ENCODE measurements around the gene KRT10. TPM values are rescaled to one million over a fixed set of nuclear protein-coding genes. Genes with fewer than 3 reads are reported as not detected.
"Not testable (repeated sequence)": the region's sequence is repeated elsewhere in the genome, so short reads cannot be mapped to it uniquely, and the experiment has no call there.

The KRT10 gene
- total RNA-seq, 1 experiment from 2014 or later = 28.4 TPM

- Histone ChIP-seq H3K14ac (ENCODE audit: insufficient read depth, low read length) (no peak overlapping the region), H3K4ac (ENCODE audit: low read depth, low read length) (no peak overlapping the region), H3K79me1 (ENCODE audit: insufficient read depth, low read depth, low read length, poor library complexity, severe bottlenecking) (no peaks in the 10 kb centered on the region), H3K27ac (ENCODE audit: insufficient read length, low read depth, low read length) (no peak overlapping the region), H4K5ac (ENCODE audit: insufficient read length, low read depth, low read length) (no peak overlapping the region), H3K23ac (ENCODE audit: insufficient read length, low read depth, low read length) (no peak overlapping the region), H2BK5ac (ENCODE audit: insufficient read length, low read length) (no peak overlapping the region), H3K23me2 (ENCODE audit: insufficient read length, low read depth, low read length, poor library complexity, severe bottlenecking) (peaks cover 3% of the 10 kb centered on the region), H3K56ac (ENCODE audit: insufficient read length, low read depth, low read length) (no peak overlapping the region), H3T11ph (ENCODE audit: low read length) (no peak overlapping the region), H3K9me3 (ENCODE audit: control insufficient read depth, low read depth, low read length) (no peaks in the 10 kb centered on the region), H3K18ac (ENCODE audit: insufficient read length, low read depth, low read length) (no peak overlapping the region), H3K9ac (ENCODE audit: extremely low read depth, insufficient read length, low read length) (no peak overlapping the region), H4K20me1 (ENCODE audit: control insufficient read depth, insufficient read depth, insufficient read length) (no peaks in the 10 kb centered on the region), H3K27me3 (ENCODE audit: insufficient read depth, low read length) (peaks cover 1% of the 10 kb centered on the region; the same call in 1 of the 2 replicates), H3K4me1 (ENCODE audit: insufficient read depth, low read length) (no peaks in the 10 kb centered on the region), H2AFZ (ENCODE audit: low read length) (no peak overlapping the region), H3K79me2 (ENCODE audit: insufficient read depth, low read length) (no peaks in the 10 kb centered on the region), H2AK5ac (ENCODE audit: insufficient read length, low read length) (no peak overlapping the region), H4K8ac (replicated peaks; ENCODE audit: insufficient read length, low read depth, low read length) (no peak overlapping the region), H4K91ac (ENCODE audit: insufficient read length, low read depth, low read length) (no peak overlapping the region), H3K4me2 (ENCODE audit: insufficient read depth, insufficient read length, low read length) (no peak overlapping the region), H2BK15ac (ENCODE audit: low read depth, low read length) (no peak overlapping the region), H2BK120ac (ENCODE audit: low read depth, low read length, poor library complexity, severe bottlenecking) (no peak overlapping the region), H2BK20ac (ENCODE audit: low read depth, low read length, poor library complexity, severe bottlenecking) (no peak overlapping the region), H2BK12ac (ENCODE audit: insufficient read length, low read depth, low read length) (no peak overlapping the region)
- peaks cover 0 to 8% of the 10 kb centered on the region in 2 experiments; a peak in 1 of 4 replicates for H3K4me1 Mint-ChIP-seq
- peaks cover 77% of the 10 kb centered on the region for H3K27me3 Mint-ChIP-seq (ENCODE audit: low read depth)
- peaks cover 0 to 10% (median 8%) of the 10 kb centered on the region in 3 experiments; a peak in 5 of 7 replicates for H3K36me3 Mint-ChIP-seq (ENCODE audit: insufficient read depth in 1 of 3, low read depth in 3 of 3)
- H3K9me3 Mint-ChIP-seq = no peaks in the 10 kb centered on the region
- H3K4me3 Mint-ChIP-seq = no peak overlapping the region
- H3K27ac Mint-ChIP-seq = no peak overlapping the region
- no peak for TF ChIP-seq CTCF (conservative IDR thresholded peaks at IDR 0.05)
- WGBS (ENCODE audit: extremely low coverage, insufficient read length, low lambda C conversion rate) = no CpG with 5 or more reads among the region's 1 CpG
- DNase-seq = no peak
Observed at GRCh38 chr17:40815381-40815780, 7.0 kb downstream of the KRT10 start.

- not testable (repeated sequence) for H3K79me2 ChIP-seq (ENCODE audit: insufficient read depth, low read length); H3K23ac ChIP-seq (ENCODE audit: insufficient read length, low read depth, low read length); H3K18ac ChIP-seq (ENCODE audit: insufficient read length, low read depth, low read length); H3K4ac ChIP-seq (ENCODE audit: low read depth, low read length); H3K4me1 ChIP-seq (ENCODE audit: insufficient read depth, low read length); H2BK5ac ChIP-seq (ENCODE audit: insufficient read length, low read length); H3K4me2 ChIP-seq (ENCODE audit: insufficient read depth, insufficient read length, low read length); H3K27ac ChIP-seq (ENCODE audit: insufficient read length, low read depth, low read length); DNase-seq; H4K20me1 ChIP-seq (ENCODE audit: control insufficient read depth, insufficient read depth, insufficient read length); H2BK15ac ChIP-seq (ENCODE audit: low read depth, low read length); H4K5ac ChIP-seq (ENCODE audit: insufficient read length, low read depth, low read length); H2BK120ac ChIP-seq (ENCODE audit: low read depth, low read length, poor library complexity, severe bottlenecking); H3T11ph ChIP-seq (ENCODE audit: low read length); H3K4me1 Mint-ChIP-seq; H3K79me1 ChIP-seq (ENCODE audit: insufficient read depth, low read depth, low read length, poor library complexity, severe bottlenecking); H3K23me2 ChIP-seq (ENCODE audit: insufficient read length, low read depth, low read length, poor library complexity, severe bottlenecking); H2BK12ac ChIP-seq (ENCODE audit: insufficient read length, low read depth, low read length); H3K56ac ChIP-seq (ENCODE audit: insufficient read length, low read depth, low read length); H4K91ac ChIP-seq (ENCODE audit: insufficient read length, low read depth, low read length); H2AK5ac ChIP-seq (ENCODE audit: insufficient read length, low read length); H2AFZ ChIP-seq (ENCODE audit: low read length); H3K9me3 ChIP-seq (ENCODE audit: control insufficient read depth, low read depth, low read length); H3K14ac ChIP-seq (ENCODE audit: insufficient read depth, low read length); H3K27ac Mint-ChIP-seq; H2BK20ac ChIP-seq (ENCODE audit: low read depth, low read length, poor library complexity, severe bottlenecking); H3K9ac ChIP-seq (ENCODE audit: extremely low read depth, insufficient read length, low read length); H4K8ac ChIP-seq (replicated peaks; ENCODE audit: insufficient read length, low read depth, low read length); H3K4me3 Mint-ChIP-seq; H3K9me3 Mint-ChIP-seq; H3K27me3 ChIP-seq (ENCODE audit: insufficient read depth, low read length)
- Mint-ChIP-seq H3K36me3 (ENCODE audit: insufficient read depth in 1 of 3, low read depth in 3 of 3) (peaks cover 0 to 10% (median 8%) of the 10 kb centered on the region in 3 experiments; a peak in 5 of 7 replicates), H3K27me3 (ENCODE audit: low read depth) (peaks cover 77% of the 10 kb centered on the region)
- no CpG with 5 or more reads among the region's 3 CpGs for WGBS (ENCODE audit: extremely low coverage, insufficient read length, low lambda C conversion rate)
Observed at GRCh38 chr17:40814657-40815056, 7.8 kb downstream of the KRT10 start.

All from H9 (cell line).